Stromal cell of bone marrow (primary cell): Measurements from ENCODE around the gene CD55.
"Not testable (repeated sequence)": the region's sequence is repeated elsewhere in the genome, so short reads cannot be mapped to it uniquely, and the experiment has no call there.

Experiments
- DNase-seq: peaks from one replicate; pipeline ENCODE4 v3.0.0-alpha.2; 2012; ENCODE audit warnings: low read depth

The CD55 gene

DNA sequence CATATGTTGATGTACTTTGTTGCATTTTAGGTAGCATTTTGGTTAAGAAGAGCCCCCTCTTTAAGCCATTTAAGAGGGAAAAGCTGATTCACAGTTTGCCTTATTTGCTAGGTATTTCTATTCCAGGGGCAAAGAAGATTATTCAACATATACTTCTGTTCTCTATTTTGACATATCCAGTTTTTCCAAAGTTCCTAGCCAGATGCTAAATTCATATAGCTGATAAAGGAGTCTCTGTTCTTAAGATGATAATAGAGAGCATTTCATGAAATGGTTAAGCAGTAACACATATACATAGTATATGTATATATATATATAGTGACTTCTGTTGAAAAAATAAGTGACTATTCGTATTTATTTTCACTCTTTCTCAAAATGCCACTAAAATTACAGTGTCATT, 15.5 kb upstream of the CD55 start:
- DNase-seq = no peak

DNA sequence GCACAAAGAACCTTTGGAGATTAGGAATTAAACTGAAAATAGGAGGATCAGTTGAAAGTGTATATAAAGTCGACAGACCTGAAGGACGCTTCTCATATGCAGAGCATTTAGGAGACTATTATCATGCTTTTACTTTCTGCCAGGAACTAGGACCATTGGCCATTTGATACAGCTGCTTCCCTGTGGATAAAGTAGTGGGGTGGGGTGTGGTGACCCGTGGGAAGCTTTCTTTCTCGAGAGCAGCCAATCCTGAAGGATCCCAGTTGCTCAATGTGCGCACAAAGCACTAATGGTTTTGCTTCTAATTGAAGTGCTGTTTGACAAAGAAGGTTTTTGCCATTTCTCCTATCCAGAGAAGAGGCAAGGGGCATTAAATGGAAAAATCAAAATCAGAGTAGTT, 14.9 kb upstream of the CD55 start:
- no peak for DNase-seq

DNA sequence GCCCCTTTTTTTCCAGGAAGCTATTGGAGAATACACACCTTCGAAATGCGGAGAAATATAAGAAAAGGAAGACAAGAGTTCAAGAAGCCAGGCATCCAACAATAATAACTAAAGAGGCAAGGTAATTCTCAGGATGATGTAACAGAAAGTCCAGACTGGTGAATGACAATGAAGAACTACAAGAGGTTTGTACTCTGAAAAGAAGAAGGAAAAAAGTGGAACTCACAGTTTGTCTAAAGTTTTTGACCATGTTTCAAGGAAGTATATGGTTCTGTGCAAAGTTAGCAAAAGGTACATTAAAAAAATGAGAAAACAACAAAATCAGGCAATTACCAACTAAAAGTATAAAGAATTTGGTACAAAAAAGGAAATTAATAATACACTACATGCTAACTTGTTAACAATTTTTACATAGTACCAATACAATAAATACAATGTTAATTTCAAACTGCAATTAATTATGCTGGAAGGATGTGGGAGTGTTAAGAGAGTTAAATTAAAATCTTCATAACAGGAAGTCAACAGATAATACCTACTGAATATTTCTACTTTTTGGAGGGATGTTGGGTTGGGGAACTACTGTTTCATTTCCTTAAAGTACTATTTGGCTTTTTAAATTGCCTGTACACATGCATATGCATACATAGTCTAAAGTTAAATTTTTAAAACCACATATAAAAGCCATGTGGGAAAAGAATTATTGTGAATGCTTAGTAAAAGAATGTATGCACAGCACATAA, 12.9 kb upstream of the CD55 start:
- DNase-seq = no peak

DNA sequence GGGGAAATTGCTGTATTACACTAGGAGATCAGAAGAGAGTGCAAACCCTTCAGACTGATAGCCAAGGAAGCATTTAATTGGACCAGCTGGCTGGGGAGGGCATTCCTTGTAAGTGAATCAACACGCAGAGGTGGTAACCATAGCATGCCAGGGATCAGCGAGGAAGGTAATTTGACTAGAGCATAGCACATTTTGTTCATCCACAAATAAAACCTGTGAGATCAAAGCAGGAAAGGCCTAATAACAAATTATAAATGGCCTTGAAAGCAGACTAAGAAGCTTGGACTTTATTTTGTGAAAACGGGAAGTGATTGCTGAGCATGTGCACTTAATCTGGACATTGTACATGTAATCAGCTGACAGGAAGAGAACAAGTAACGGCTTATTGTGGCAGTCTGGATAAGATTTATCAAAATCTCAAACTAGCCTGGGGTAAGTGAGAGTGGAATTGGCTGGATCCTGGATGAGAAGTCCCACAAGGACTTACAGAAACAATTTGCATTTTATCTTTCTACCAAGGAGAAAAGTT, 11.7 kb upstream of the CD55 start:
- DNase-seq = no peak

DNA sequence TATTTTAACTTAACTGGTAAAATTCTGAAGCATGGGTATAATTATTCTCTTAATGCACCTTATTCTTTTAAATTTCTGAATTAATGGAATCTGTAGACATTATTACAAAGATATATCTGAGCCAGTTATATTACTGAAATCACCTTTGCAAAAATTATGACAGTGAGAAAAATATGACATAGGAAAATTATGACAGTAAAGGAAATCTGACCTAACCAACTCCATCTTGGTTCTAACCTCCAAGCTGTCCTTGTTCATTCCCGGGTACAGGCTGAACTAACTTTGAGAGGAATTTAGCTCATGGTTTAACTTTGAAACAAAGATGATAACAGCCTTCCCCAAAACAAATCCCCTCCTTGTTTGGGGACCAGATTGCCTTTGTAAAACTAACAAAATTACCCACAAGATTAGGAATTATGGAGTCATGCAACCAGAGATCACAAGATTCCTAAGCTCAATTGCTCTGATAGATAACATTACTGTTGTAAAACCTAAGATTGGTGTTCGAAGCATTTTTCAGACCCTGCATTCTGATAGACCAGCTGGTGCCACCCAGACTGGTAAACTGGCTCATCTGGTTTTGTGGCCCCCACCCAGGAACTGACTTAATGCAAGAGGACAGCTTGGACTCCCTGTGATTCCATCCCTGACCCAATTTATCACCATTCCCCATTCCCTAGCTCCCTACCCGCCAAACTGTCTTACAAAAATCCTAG, 9.4 kb upstream of the CD55 start:
- DNase-seq = no peak

DNA sequence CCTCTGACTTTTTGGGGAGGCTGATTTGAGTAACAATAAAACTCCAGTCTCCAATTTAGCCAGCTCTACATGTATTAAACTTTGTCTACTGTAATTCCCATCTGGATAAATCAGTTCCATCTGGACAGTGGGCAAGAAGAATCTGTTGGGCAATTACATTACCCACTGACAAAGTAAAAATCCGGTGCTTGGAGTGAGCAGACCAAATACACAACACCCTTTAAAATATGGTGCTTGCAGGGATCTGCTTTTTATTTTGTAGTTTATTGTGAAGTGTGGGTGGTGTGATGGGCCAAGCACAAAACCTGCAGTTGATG, 8.9 kb upstream of the CD55 start:
- no peak for DNase-seq

DNA sequence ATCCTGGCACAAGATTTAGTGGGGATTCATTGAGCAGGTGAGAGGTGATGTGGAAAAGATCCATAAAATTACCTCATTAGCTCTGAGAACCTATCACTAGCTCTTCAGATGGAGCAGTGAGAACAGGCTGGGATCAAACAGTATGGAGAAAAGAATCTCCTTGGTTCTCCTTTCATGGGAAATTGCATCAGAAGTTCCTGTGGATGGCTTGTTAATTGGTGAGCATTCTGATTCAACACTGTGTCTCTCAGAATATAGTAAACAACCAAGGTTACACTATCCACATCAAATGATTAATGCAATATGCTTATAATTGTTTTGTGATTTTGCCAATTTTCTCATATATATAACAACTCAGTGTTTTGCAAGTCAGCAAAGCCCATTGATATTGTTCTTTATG, 8.3 kb upstream of the CD55 start:
- DNase-seq = no peak

DNA sequence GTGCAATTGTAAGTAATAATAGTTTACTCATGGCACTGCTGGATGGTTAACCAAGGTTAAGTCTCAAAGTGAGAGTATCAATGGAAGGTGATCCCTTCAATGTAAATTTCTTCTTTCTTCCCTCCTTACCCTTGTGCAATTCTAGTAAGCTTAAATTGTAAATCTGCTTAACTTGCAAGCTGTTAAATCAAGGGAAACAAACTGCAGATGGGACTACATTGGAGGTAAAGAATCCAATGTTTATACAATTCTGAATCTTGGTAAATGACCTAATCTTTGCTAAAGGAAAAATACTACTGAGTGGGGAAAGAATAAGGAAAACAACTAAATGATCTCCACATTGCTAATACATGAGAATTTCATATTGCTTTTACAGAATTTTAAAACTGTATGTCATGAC, 6.7 kb upstream of the CD55 start:
- no peak for DNase-seq

DNA sequence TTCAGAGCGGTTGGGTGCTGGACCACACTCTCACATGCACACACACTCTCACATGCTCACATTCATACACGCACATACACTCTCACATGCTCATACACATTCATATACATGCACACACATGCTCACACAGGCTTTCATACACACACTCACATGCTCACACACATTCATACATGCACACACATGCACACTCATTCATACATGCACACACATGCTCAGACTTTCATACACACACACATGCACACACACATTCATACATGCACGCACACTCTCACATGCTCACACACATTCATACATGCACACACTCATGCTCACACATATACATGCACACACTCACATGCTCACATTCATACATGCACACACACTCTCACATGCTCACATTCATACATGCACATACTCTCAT, 6.0 kb upstream of the CD55 start:
- DNase-seq = no peak

DNA sequence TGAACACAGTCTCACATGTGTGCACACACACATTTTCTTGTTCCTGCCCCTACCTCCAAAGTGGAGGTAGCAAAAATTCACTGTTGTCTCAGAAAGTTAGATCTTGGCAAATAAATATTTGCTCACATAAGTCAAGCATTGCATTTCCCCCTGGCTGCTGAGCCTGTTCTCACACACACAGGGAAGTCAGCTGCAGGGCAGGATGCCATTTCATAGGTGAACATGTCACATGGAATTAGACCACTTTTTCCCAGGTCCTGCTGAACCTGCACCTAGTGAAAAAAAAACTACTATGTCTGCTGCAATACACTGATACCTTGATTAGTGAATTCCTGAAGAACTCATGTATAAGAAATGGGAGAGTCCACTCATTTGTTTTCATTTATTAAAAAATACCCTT, 5.3 kb upstream of the CD55 start:
- DNase-seq = no peak

DNA sequence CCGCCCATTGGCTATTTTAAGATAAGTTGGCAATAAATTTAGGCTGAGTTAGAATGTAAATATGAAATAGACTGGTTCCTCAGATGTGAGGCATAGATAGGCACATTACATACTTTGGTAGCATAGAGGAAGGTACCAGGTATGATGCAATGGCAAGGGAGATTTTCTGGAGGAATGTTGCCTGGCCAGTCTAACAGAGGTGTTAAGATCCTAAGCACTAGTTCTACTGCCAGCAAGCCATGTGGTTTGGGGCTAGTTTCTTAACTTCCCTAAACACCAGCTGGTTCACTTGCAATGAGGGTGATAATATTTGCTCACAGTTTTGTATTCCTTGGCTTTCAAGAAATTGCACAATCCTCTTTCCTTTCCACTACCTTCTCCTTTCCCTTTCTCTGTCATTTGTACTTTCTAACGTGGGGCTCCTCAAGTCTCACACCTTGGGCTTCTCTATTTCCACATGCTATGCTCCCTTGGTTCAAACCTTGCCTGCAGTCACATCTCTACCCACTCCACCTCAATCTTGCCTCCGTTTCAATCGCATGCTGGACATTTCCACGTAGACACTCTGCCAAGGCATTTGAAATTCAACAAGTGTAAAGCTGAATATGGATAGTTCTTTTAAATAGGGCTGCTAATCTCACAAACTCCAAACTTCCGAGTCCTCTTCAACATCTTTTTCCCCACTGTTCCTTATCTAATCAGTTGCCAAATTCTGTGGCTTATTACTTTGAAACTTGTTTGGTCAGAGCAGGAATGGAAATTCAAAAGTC, 4.7 kb upstream of the CD55 start:
- DNase-seq = no peak

DNA sequence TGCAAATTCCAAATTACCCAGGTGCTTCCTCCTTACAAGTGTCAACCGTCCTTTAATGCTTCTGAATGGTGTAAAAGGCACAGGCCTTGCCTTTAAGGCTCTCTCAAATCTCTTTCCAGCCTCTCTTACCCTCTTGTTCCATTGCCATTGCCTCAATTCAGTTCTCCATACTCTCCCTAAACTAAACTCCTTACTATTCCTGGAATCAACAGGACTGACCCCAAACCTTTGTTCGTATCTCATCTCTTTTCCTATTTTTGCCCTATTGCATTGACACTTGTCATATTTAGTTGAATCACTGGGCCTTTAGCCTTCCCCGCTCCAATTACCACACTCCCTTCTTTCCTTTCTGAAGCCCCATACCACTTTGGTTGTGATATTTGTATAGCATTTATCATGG, 3.9 kb upstream of the CD55 start:
- DNase-seq = no peak

DNA sequence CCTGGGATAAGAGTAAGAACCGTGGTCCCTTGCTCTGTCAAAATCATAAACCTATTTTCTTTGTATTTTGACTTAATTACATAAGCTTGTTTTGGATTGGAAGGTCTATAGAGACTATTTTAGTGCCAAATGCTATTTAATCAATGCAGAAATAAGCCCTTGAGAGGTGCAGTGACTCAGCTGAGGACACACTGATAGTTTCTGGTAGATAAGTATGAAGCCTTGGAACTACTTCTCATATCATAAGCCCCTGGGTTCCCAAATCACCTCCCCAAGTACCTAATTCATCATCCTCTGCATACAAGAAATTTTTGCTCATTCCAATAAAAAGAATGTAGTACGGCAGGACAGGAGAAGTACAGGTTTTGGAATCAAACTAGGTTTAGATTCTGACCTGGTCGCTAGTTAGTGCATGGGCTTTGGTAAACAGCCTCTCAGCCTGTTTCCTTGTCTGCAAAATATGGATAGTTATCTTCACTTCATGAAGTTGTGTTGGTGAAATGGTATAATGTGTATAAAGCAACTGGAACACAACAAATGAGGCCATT, 3.3 kb upstream of the CD55 start:
- no peak for DNase-seq

DNA sequence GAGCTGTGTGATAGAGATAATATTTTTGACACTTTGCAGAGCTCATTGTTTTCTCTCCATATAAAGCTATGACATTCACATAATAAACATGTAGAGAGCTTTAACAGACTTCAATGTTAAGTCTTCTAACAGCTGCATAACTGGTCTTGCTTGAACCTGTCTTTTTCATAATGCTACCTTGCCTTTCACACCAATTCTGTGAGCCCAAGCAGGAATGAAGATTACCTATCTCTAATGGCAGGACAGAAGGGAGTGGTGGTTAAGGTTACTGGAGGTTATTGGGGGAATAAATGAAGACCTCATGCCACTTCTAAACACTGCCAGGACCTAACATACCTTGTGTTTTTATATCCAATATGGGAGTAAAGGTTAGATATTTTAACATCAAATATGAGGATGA, 2.3 kb upstream of the CD55 start:
- no peak for DNase-seq

DNA sequence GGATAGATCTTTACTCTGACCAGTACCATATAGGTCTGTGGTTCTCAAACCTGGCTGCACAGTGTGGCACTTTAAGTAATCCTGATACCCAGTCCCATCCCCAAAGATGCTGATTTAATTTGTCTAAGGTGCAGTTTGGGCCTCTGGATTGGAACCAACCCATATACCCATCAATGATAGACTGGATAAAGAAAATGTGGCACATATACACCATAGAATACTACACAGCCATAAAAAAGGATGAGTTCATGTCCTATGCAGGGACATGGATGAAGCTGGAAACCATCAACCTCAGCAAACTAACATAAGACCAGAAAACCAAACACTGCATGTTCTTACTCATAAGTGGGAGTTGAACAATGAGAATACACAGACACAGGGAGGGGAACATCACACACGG, 1.4 kb upstream of the CD55 start:
- DNase-seq = not testable (repeated sequence)

DNA sequence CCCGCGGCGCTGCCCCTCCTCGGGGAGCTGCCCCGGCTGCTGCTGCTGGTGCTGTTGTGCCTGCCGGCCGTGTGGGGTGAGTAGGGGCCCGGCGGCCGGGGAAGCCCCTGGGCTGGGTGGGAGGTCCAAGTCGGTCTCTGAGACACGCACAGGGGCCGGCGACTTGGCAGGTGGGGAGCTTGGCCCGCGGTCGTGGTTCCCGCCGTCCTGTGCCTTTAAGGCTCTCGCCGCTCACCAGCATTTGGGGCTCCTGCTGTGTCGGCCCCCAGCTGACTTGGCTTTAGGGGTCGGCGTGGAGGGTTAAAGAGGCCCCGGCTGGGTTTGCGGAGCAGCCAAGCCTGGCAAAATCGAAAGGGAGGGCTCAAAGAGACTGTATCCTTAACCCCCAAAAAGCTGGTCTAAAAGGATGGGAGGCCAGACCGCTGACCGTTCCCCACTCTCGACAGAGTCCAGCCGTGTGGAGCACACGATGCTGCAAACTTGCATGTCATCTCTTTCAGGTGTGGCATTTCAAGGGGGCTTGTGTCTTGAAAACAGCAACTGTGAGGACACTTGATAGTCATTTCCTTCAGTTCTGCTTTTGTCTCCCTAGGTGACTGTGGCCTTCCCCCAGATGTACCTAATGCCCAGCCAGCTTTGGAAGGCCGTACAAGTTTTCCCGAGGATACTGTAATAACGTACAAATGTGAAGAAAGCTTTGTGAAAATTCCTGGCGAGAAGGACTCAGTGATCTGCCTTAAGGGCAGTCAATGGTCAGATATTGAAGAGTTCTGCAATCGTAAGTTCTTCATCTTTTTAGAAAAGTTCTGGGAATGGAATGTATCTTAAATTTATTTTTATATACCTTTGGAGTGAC, 540 bp downstream of the CD55 start:
- DNase-seq = no peak

DNA sequence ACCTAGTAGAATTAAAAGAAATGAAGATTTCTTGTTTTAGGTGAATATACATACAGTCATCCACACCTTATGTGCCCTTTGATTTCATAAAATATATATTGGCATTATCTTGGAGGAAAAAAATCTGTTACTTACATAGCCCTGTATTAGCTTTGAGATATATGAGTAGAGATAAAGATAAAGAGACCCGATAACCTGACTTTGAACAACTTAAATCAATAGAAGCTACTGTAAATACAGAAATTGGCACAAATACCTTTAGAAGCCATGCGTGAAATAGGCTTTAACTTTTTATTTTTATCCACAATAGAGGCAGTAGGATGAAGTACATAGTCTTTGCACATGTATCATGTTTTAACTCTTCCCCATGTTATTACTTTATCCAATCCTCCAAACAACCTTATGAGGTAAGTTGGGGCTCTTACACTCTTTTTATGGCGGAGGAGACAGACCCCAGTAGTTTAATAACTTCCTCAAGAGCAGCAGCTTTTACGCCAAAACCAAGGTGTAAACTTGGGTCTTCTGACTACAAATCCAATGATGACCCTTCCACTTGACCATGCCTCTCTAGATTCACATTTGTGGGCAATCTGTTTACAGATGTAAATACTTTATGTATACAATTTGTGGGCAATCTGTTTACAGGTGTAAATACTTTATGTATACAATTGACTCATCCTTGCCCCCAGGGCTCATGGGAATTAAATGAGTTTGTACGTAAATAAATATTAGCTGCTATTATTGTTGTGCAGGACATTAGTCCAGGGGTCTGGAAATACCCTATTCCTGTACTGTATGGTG, 2.1 kb downstream of the CD55 start:
- no peak for DNase-seq

DNA sequence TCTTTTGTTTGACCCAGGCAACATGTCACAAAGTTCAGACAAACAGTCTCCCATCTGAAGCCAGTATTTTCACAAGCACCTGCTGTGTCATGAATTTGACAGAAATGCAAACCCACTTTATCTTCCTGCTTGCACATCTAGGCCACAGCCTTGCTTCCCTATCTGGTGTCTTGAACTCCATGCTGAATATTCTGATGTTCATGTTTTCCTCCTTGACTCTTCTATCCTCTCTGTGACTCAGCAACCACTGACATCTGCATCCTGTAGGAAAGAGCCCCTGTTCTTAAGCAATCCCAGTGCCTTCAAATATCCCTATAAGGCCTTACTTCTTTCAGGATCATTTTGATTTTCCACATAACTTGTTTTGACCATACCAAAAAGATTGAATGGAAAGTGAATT, 6.5 kb downstream of the CD55 start:
- no peak for DNase-seq

DNA sequence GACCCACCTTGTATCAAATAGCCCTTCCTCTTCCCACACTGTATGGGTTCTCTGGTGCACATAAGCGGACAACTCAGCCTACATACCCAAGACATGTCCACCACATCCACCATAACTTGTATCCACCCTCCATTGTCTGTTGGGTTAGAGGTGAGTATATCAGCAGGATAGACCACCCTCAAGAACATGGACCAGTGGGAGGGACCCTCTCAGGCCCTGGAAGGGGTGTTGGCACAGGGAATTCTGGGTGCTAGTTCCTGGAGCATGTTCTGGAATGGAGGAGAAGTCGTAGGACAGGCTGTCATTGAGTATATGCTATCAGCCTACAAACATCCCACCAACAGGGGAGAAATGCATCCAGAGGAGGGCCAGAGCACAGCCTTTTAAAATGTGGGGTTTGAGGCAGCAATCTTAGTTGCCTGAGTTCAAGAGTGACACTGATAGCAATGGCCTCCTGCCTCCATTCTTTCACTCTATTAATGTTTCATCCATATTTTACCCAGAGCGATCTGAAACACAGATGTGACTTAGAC, 7.5 kb downstream of the CD55 start:
- no peak for DNase-seq

DNA sequence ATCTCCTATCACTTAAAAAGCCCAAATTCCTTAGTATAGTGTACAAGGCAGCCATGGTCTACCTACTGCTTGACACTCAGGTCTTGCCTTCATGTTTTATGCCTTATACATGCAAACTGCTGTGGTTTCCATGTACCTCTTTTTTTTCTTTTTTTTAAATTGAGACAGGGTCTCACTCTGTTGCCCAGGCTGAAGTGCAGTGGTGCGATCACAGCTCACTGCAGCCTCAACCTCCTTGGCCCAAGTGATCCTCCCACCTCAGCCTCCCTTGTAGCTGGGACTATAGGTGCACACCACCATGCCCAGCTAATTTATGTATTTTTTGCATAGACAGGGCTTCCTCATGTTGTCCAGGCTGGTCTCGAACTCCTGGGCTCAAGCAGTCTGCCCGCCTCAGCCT, 8.0 kb downstream of the CD55 start:
- no peak for DNase-seq
